GM20431 (cell line): ENCODE measurements around the gene WDR88.

ENCODE experiments used
- in situ Hi-C: fragments of 300-500 bp; cut with MseI, MboI; formaldehyde crosslinking; loops from one replicate; pipeline ENCODE4 v1.15.0; 2020; ENCODE audit warnings: low sequenced_read_pairs; ENCODE audit not compliant: unreplicated experiment

Gene WDR88

GRCh38 chr19:33132021-33132420, at the start of gene WDR88:
Gene WDR88 (plus strand): TSS chr19:33132114. CDS start chr19:33132170, 56 bp downstream.
- in situ Hi-C loops = no loop called here

- in situ Hi-C loops = no loop called here
Measured at GRCh38 chr19:33085570-33086128, 46.3 kb upstream of the WDR88 start.

GRCh38 chr19:33086955-33087354, 45.0 kb upstream of the WDR88 start:
- in situ Hi-C loops = no loop called here

- in situ Hi-C loops = no loop called here
Measured at GRCh38 chr19:33089010-33089409, 42.9 kb upstream of the WDR88 start.

- in situ Hi-C loops = no loop called here
Measured at GRCh38 chr19:33090179-33090578, 41.7 kb upstream of the WDR88 start.

- in situ Hi-C loops = no loop called here
Measured at GRCh38 chr19:33093420-33094210, 38.3 kb upstream of the WDR88 start.

- in situ Hi-C loops = no loop called here
Measured at GRCh38 chr19:33094436-33095067, 37.4 kb upstream of the WDR88 start.

- in situ Hi-C loops = no loop called here
Measured at GRCh38 chr19:33096005-33096404, 35.9 kb upstream of the WDR88 start.

- in situ Hi-C loops = no loop called here
Measured at GRCh38 chr19:33098055-33098534, 33.8 kb upstream of the WDR88 start.

- in situ Hi-C loops = loop anchor here (25.0 kb wide), 1 partner anchor 114 kb away; no protein-coding TSS in a partner anchor
Measured at GRCh38 chr19:33100894-33101644, 30.8 kb upstream of the WDR88 start.

- in situ Hi-C loops = loop anchor here (25.0 kb wide), 1 partner anchor 116 kb away; no protein-coding TSS in a partner anchor
Measured at GRCh38 chr19:33102893-33103292, 29.0 kb upstream of the WDR88 start.

GRCh38 chr19:33108161-33108560, 23.8 kb upstream of the WDR88 start:
- in situ Hi-C loops = loop anchor here (25.0 kb wide), 1 partner anchor 121 kb away; no protein-coding TSS in a partner anchor

GRCh38 chr19:33110137-33110910, 21.6 kb upstream of the WDR88 start:
- in situ Hi-C loops = loop anchor here (25.0 kb wide), 1 partner anchor 123 kb away; no protein-coding TSS in a partner anchor

GRCh38 chr19:33111587-33111986, 20.3 kb upstream of the WDR88 start:
- in situ Hi-C loops = loop anchor here (25.0 kb wide), 1 partner anchor 124 kb away; no protein-coding TSS in a partner anchor

- in situ Hi-C loops = loop anchor here (25.0 kb wide), 1 partner anchor 127 kb away; no protein-coding TSS in a partner anchor
Measured at GRCh38 chr19:33114312-33114711, 17.6 kb upstream of the WDR88 start.

GRCh38 chr19:33117501-33117900, 14.4 kb upstream of the WDR88 start:
- in situ Hi-C loops = loop anchor here (25.0 kb wide), 1 partner anchor 130 kb away; no protein-coding TSS in a partner anchor

GRCh38 chr19:33118643-33119042, 13.3 kb upstream of the WDR88 start:
- in situ Hi-C loops = loop anchor here (25.0 kb wide), 1 partner anchor 131 kb away; no protein-coding TSS in a partner anchor

- in situ Hi-C loops = loop anchor here (25.0 kb wide), 1 partner anchor 137 kb away; no protein-coding TSS in a partner anchor
Measured at GRCh38 chr19:33124207-33125098, 7.5 kb upstream of the WDR88 start.
